K562 (cell line): ENCODE data around the gene ANKRD23. TPM values are rescaled to one million over a fixed set of nuclear protein-coding genes. Genes with fewer than 3 reads are reported as not detected.
A peak's percentile ranks its signal among the peaks of the same experiment; 100 is the strongest.

Experiments
- ATAC-seq: fragments of 200-7000 bp; cut with Tn5 transposase; 3 replicates; pipeline ENCODE4 v1.9.1; 2020; ENCODE audit warnings: moderate library complexity
- BruUV-seq: library from RNA; stranded (reverse); fragments of 400-500 nt; replicated peaks from 2 replicates; lab custom pipeline; 2021; lab: Mats Ljungman, UMichigan
- CTCF ChIA-PET: fragments of 300-600 bp; formaldehyde crosslinking; extraction: SDS; loops from one replicate; lab custom pipeline; 2021; ENCODE audit warnings: low intra/inter-chr PET ratio; lab: Yijun Ruan, JAX
- POLR2A ChIA-PET: fragments of 300-600, 350-650 bp; sonication (Branson Sonifier 250); formaldehyde crosslinking; extraction: SDS; loops from one replicate; lab custom pipeline; 2021; ENCODE audit warnings: antibody characterized with exemption, inconsistent platforms; lab: Yijun Ruan, JAX
- DNase-seq, 4 experiments: peaks; one replicate each; pipeline versions ENCODE4 v3.0.0 to v3.0.0-alpha.2; 2011 to 2018; ENCODE audit warnings: low spot score in 3 of 4, mixed read lengths in 3 of 4; ENCODE audit errors: extremely low read depth in 1 of 4
- FAIRE-seq: peaks from 2 replicates; lab custom pipeline; 2011; peaks lifted over from hg19 to GRCh38; lab: Jason Lieb, UNC
- H2AFZ ChIP-seq: 2 replicates; pipeline ENCODE4 v1.6.0; 2011; ENCODE audit warnings: low read depth, low read length, control low read depth, inconsistent platforms
- H3K27ac ChIP-seq: fragments of 200-600 bp; 3 replicates; pipeline ENCODE4 v1.8.0; 2011; ENCODE audit warnings: low read depth, mild to moderate bottlenecking, control low read depth, inconsistent platforms, low read length, moderate library complexity, mixed read lengths; ENCODE audit errors: extremely low read depth
- H3K27me3 ChIP-seq, 2 experiments: fragments of 300-600 bp in 1 of 2; 2 replicates in 1 of 2; 3 replicates in 1 of 2; pipeline versions ENCODE4 v1.6.0 to v1.8.0; 2011; ENCODE audit warnings: inconsistent platforms in 2 of 2, low read length in 2 of 2, mild to moderate bottlenecking in 1 of 2, mixed read lengths in 1 of 2, moderate library complexity in 1 of 2; ENCODE audit not compliant: control insufficient read depth in 2 of 2, insufficient read depth in 2 of 2
- H3K36me3 ChIP-seq: fragments of 300-600 bp; 3 replicates; pipeline ENCODE4 v1.8.0; 2011; ENCODE audit warnings: mild to moderate bottlenecking, low read length, inconsistent platforms; ENCODE audit not compliant: control insufficient read depth, insufficient read depth
- H3K4me1 ChIP-seq, 2 experiments: fragments of 200-600 bp in 1 of 2; replicated peaks in 1 of 2; 2 replicates in 1 of 2; 3 replicates in 1 of 2; pipeline versions ENCODE4 v1.5.1 to v1.8.0; 2011; ENCODE audit warnings: inconsistent platforms in 2 of 2, low read length in 2 of 2, mild to moderate bottlenecking in 1 of 2, mixed read lengths in 1 of 2, moderate library complexity in 1 of 2; ENCODE audit not compliant: control insufficient read depth in 2 of 2, insufficient read depth in 2 of 2
- H3K4me2 ChIP-seq: 2 replicates; pipeline ENCODE4 v1.6.1; 2011; ENCODE audit warnings: low read length, control low read depth, inconsistent platforms, mixed read lengths; ENCODE audit not compliant: insufficient read depth
- H3K4me3 ChIP-seq: fragments of 200-600 bp; sonication (generic), shearing (Covaris generic); 2 replicates; pipeline ENCODE4 v1.5.1; 2016; ENCODE audit warnings: control low read depth, inconsistent platforms
- H3K79me2 ChIP-seq: fragments of 200-600 bp; 3 replicates; pipeline ENCODE4 v1.8.0; 2011; ENCODE audit warnings: low read length, inconsistent platforms; ENCODE audit not compliant: control insufficient read depth, insufficient read depth
- H3K9ac ChIP-seq, 2 experiments: 2 replicates each; pipeline versions ENCODE4 v1.6.0 to v1.6.1; 2011; ENCODE audit warnings: low read depth in 2 of 2, low read length in 2 of 2, control low read depth in 1 of 2, inconsistent platforms in 1 of 2, mild to moderate bottlenecking in 1 of 2, mixed read lengths in 1 of 2; ENCODE audit not compliant: insufficient read depth in 1 of 2
- H3K9me1 ChIP-seq: one replicate; pipeline ENCODE4 v1.6.0; 2011; ENCODE audit warnings: inconsistent platforms, mild to moderate bottlenecking, low read length, moderate library complexity; ENCODE audit not compliant: control insufficient read depth, insufficient read depth
- H3K9me3 ChIP-seq: replicated peaks from 2 replicates; pipeline ENCODE4 v1.5.1; 2011; ENCODE audit warnings: low read depth, low read length, inconsistent platforms; ENCODE audit not compliant: control insufficient read depth, insufficient read depth
- H4K20me1 ChIP-seq: replicated peaks from 2 replicates; pipeline ENCODE4 v1.6.1; 2011; ENCODE audit warnings: low read length, inconsistent platforms, mixed read lengths; ENCODE audit not compliant: control insufficient read depth, insufficient read depth
- CREBBP ChIP-seq: IDR thresholded peaks from one replicate; pipeline ENCODE4 v1.6.1; 2012; ENCODE audit warnings: low read depth, mild to moderate bottlenecking, control low read depth, inconsistent platforms, low read length
- EP400 ChIP-seq: fragments of 450-650 bp; IDR thresholded peaks from 2 replicates; pipeline ENCODE4 v1.6.1; 2017; ENCODE audit warnings: antibody characterized with exemption, mild to moderate bottlenecking, moderate library complexity
- NFATC3 ChIP-seq: fragments of 450-650 bp; IDR thresholded peaks from 2 replicates; pipeline ENCODE4 v1.6.1; 2017; ENCODE audit warnings: mild to moderate bottlenecking
- NFE2 ChIP-seq: IDR thresholded peaks from 2 replicates; pipeline ENCODE4 v1.6.1; 2014; ENCODE audit warnings: antibody characterized with exemption, low read depth
- WGBS: fragments of 100-300 bp; shearing (Covaris generic); methylation state at CpG from one replicate; pipeline ENCODE4 v1.1.6; 2016; ENCODE audit warnings: low coverage, mixed read lengths; ENCODE audit not compliant: insufficient coverage; ENCODE audit errors: missing lambda C conversion rate; 5-methylcytosine and 5-hydroxymethylcytosine counted together
- in situ Hi-C: fragments of 300-500 bp; cut with MboI; formaldehyde crosslinking; loops from 4 replicates; pipeline ENCODE4 v1.15.0; 2018; ENCODE audit warnings: inconsistent platforms, mixed read lengths
- intact Hi-C: fragments of 100-400 bp; cut with micrococcal nuclease; formaldehyde crosslinking; loops from 2 replicates; pipeline ENCODE4 v1.14.2; 2022
- polyA plus RNA-seq, 8 experiments: library from polyadenylated mRNA; depleted of rRNA in 4 of 8; stranded (reverse) in 5 of 8; unstranded in 3 of 8; fragments of >200 nt; fragmentation: Nextera tagmentation in 2 of 8; fragmentation: Illumina TruSeq in 1 of 8; extraction: Ambion mirVana in 2 of 8; extraction: Trizol in 1 of 8; gene quantifications; 2 replicates each; pipeline versions ENCODE4 v1.2.1 to v1.2.3, GENCODE V29; 2011 to 2014; ENCODE audit warnings: inconsistent platforms in 1 of 8, missing spikeins in 1 of 8
- total RNA-seq, 7 experiments: library from RNA; depleted of rRNA in 6 of 7; stranded (reverse); fragments of >200 nt in 6 of 7; fragmentation: Illumina TruSeq in 2 of 7; extraction: Trizol in 2 of 7; gene quantifications; 2 replicates each; pipeline versions ENCODE4 v1.2.1 to v1.2.3, GENCODE V29; 2011 to 2021; ENCODE audit warnings: low replicate concordance in 1 of 7

ANKRD23 gene
- total and polyA plus RNA-seq, 9 of the 15 experiments (the other 6 are each of a cell fraction or from before 2014, with no cell fraction given), result 0.32 to 4.8 (median 2.8) TPM

DNA sequence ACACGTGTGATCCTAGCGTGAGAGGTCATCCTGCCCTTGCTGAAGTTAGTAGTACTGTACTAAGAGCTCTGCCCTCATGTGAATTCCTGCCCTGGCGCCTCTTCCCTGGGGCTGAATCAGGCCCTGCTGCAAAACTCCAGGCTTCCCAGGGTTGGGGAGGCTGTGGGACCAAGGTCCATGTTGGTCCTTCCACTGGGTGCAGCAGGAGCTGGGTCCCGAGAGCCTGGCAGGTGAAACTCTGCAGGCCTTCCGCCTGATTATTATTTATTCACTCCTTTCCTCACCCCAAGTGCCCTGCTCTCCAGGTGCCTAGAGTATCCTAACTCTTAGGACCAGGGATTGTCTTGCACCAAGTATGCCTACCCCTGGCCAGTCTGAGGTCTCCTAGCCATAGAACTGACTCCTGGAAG, 33.0 kb downstream of the ANKRD23 start:
- 0 out of 2 replicates have a peak, but pooled peaks cover 5% of the 10 kb centered on the region for H4K20me1 ChIP-seq
- no TSS peak for BruUV-seq
- TF ChIP-seq NFATC3, result no peak
- TF ChIP-seq NFE2, result no peak
- no peak for TF ChIP-seq EP400
- no peak for TF ChIP-seq CREBBP
- no peak overlapping the region for H2AFZ ChIP-seq
- POLR2A ChIA-PET, result interaction anchor here (0.6 to 2.2 kb wide), 2 partner anchors 7 to 10 kb away, joined by 3 to 8 read pairs; no protein-coding TSS in a partner anchor
- DNase-seq (no peak), FAIRE-seq (no peak), ATAC-seq (no peak)
- H3K4me1 ChIP-seq, result peaks cover 13 to 25% of the 10 kb centered on the region in 2 experiments; a peak in 4 of 5 replicates
- intact Hi-C loops, result no loop called here
- 0 out of 4 replicates have a peak overlapping the region, but pooled peaks of 1 of the 2 experiments have one; percentile 23 for H3K9ac ChIP-seq
- no peaks in the 10 kb centered on the region for H3K79me2 ChIP-seq
- 79% methylated on average over 5 of the region's 5 CpGs for WGBS
- H3K27me3 ChIP-seq, result no peaks in the 10 kb centered on the region
- no peaks in the 10 kb centered on the region for H3K36me3 ChIP-seq
- no peak overlapping the region for H3K4me3 ChIP-seq
- no peaks in the 10 kb centered on the region for H3K9me3 ChIP-seq
- H3K4me2 ChIP-seq, result no peak overlapping the region
- no peak overlapping the region for H3K27ac ChIP-seq
- in situ Hi-C loops, result no loop called here
- peaks cover 5% of the 10 kb centered on the region for H3K9me1 ChIP-seq
- CTCF ChIA-PET, result no interaction called here
